K562 (cell line): ENCODE measurements around the gene WT1. TPM values are rescaled to one million over a fixed set of nuclear protein-coding genes. Genes with fewer than 3 reads are reported as not detected.

Experiments
- BACH1 ChIP-seq: fragments of 200-800 bp; sonication (Bioruptor generic); IDR thresholded peaks from 2 replicates; pipeline ENCODE4 v1.6.1; 2016; ENCODE audit warnings: missing genetic modification characterization, missing compliant biosample characterization
- GTF2A2 ChIP-seq: IDR thresholded peaks from 2 replicates; pipeline ENCODE4 v1.6.1; 2016; ENCODE audit warnings: mild to moderate bottlenecking, missing genetic modification characterization, missing compliant biosample characterization
- MAFK ChIP-seq: IDR thresholded peaks from 2 replicates; pipeline ENCODE4 v1.6.1; 2011; ENCODE audit warnings: low read length, improper control_type of control experiment
- NBN ChIP-seq: fragments of 450-650 bp; IDR thresholded peaks from 2 replicates; pipeline ENCODE4 v1.6.1; 2016; ENCODE audit warnings: low read depth, mild to moderate bottlenecking
- NR2C1 ChIP-seq, 2 experiments: fragments of 450-650 bp; IDR thresholded peaks; 2 replicates each; pipeline ENCODE4 v1.6.1; 2017; ENCODE audit warnings: mild to moderate bottlenecking in 2 of 2, antibody characterized with exemption in 1 of 2, inconsistent platforms in 1 of 2, missing compliant biosample characterization in 1 of 2, missing genetic modification characterization in 1 of 2
- NR3C1 ChIP-seq: sonication (generic); formaldehyde crosslinking; IDR thresholded peaks from 2 replicates; pipeline ENCODE4 v1.8.1; 2022; ENCODE audit warnings: missing genetic modification reagents
- SMAD1 ChIP-seq: fragments of 150-350 bp; IDR thresholded peaks from 2 replicates; pipeline ENCODE4 v1.6.1; 2014; ENCODE audit warnings: low read length, low read depth; ENCODE audit not compliant: partially characterized antibody
- polyA plus RNA-seq, 8 experiments: library from polyadenylated mRNA; depleted of rRNA in 4 of 8; stranded (reverse) in 5 of 8; unstranded in 3 of 8; fragments of >200 nt; fragmentation: Nextera tagmentation in 2 of 8; fragmentation: Illumina TruSeq in 1 of 8; extraction: Ambion mirVana in 2 of 8; extraction: Trizol in 1 of 8; gene quantifications; 2 replicates each; pipeline versions ENCODE4 v1.2.1 to v1.2.3, GENCODE V29; 2011 to 2014; ENCODE audit warnings: inconsistent platforms in 1 of 8, missing spikeins in 1 of 8
- total RNA-seq, 7 experiments: library from RNA; depleted of rRNA in 6 of 7; stranded (reverse); fragments of >200 nt in 6 of 7; fragmentation: Illumina TruSeq in 2 of 7; extraction: Trizol in 2 of 7; gene quantifications; 2 replicates each; pipeline versions ENCODE4 v1.2.1 to v1.2.3, GENCODE V29; 2011 to 2021; ENCODE audit warnings: low replicate concordance in 1 of 7
- TF ChIP-seq, protein P1 (sequence below), 3 experiments: IDR thresholded peaks in 2 of 3; conservative IDR thresholded peaks in 1 of 3; 2 replicates each; pipeline ENCODE4 v1.5.1; 2011 to 2012; ENCODE audit warnings: low read length in 3 of 3, mild to moderate bottlenecking in 3 of 3, control low read depth in 2 of 3, improper control_type of control experiment in 1 of 3, inconsistent platforms in 1 of 3, low read depth in 1 of 3, mixed read lengths in 1 of 3, moderate library complexity in 1 of 3; ENCODE audit not compliant: insufficient read depth in 2 of 3
- TF ChIP-seq, protein P2 (sequence below): sonication (generic); formaldehyde crosslinking; IDR thresholded peaks from 2 replicates; pipeline ENCODE4 v1.9.0; 2022; ENCODE audit warnings: mild to moderate bottlenecking, missing genetic modification reagents
- TF ChIP-seq, protein P3 (sequence below): sonication (generic); formaldehyde crosslinking; IDR thresholded peaks from 2 replicates; pipeline ENCODE4 v1.8.0; 2023; ENCODE audit warnings: missing genetic modification reagents, mild to moderate bottlenecking, borderline replicate concordance
- TF ChIP-seq, protein P4 (sequence below): fragments of 450-650 bp; IDR thresholded peaks from 2 replicates; pipeline ENCODE4 v1.6.1; 2018; ENCODE audit not compliant: partially characterized antibody
- TF ChIP-seq, protein P5 (sequence below), 2 experiments: fragments of 450-650 bp; IDR thresholded peaks; 2 replicates each; pipeline ENCODE4 v1.6.1; 2016

Gene WT1
- total and polyA plus RNA-seq, 9 of the 15 experiments (the other 6 are each of a cell fraction or from before 2014, with no cell fraction given) = 7.1 to 33.8 (median 19.4) TPM

DNA sequence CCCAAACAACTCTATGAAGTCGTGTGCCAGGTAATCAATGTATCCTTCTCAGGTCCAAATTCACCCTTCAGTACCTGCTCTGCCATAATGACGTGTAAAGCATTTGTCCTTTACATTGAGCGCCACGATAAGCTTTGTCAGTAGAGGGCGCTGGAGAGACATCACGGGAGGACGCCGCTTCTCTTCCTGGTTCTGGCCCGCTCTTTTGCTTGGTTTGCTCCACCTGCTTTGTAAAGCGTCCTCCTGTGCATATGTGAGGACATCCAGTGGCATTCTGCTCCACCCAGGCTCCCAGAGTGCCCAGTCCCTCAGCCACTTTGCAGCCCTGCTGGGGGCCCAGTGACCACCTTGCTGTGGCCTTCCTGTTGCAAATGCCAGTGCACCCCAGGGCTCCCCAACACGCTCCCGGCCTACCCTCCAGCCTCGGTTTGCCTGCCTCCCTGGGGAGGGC lies 61.1 kb downstream of the WT1 start (continued):
- TF ChIP-seq, protein P1, sequence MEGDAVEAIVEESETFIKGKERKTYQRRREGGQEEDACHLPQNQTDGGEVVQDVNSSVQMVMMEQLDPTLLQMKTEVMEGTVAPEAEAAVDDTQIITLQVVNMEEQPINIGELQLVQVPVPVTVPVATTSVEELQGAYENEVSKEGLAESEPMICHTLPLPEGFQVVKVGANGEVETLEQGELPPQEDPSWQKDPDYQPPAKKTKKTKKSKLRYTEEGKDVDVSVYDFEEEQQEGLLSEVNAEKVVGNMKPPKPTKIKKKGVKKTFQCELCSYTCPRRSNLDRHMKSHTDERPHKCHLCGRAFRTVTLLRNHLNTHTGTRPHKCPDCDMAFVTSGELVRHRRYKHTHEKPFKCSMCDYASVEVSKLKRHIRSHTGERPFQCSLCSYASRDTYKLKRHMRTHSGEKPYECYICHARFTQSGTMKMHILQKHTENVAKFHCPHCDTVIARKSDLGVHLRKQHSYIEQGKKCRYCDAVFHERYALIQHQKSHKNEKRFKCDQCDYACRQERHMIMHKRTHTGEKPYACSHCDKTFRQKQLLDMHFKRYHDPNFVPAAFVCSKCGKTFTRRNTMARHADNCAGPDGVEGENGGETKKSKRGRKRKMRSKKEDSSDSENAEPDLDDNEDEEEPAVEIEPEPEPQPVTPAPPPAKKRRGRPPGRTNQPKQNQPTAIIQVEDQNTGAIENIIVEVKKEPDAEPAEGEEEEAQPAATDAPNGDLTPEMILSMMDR (IDR thresholded peaks at IDR 0.05 in 2 of 3, conservative IDR thresholded peaks at IDR 0.05 in 1 of 3; ENCODE audit: insufficient read depth in 2 of 3, low read depth in 1 of 3, low read length in 3 of 3) = peak; percentile 87 to 92 (median 89)
- TF ChIP-seq MAFK (0 out of 2 replicates have a peak, but pooled peaks have one; percentile 25), GTF2A2 (tag) (no peak), BACH1 (tag) (no peak), NBN (0 out of 2 replicates have a peak, but pooled peaks have one; percentile 38), NR3C1 (no peak), NR2C1 (IDR thresholded peaks at IDR 0.05) (no peak), NR2C1 (tag; IDR thresholded peaks at IDR 0.05) (no peak), SMAD1 (no peak)
- TF ChIP-seq, protein P2, sequence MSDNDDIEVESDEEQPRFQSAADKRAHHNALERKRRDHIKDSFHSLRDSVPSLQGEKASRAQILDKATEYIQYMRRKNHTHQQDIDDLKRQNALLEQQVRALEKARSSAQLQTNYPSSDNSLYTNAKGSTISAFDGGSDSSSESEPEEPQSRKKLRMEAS = peak; percentile 81
- TF ChIP-seq, protein P3, sequence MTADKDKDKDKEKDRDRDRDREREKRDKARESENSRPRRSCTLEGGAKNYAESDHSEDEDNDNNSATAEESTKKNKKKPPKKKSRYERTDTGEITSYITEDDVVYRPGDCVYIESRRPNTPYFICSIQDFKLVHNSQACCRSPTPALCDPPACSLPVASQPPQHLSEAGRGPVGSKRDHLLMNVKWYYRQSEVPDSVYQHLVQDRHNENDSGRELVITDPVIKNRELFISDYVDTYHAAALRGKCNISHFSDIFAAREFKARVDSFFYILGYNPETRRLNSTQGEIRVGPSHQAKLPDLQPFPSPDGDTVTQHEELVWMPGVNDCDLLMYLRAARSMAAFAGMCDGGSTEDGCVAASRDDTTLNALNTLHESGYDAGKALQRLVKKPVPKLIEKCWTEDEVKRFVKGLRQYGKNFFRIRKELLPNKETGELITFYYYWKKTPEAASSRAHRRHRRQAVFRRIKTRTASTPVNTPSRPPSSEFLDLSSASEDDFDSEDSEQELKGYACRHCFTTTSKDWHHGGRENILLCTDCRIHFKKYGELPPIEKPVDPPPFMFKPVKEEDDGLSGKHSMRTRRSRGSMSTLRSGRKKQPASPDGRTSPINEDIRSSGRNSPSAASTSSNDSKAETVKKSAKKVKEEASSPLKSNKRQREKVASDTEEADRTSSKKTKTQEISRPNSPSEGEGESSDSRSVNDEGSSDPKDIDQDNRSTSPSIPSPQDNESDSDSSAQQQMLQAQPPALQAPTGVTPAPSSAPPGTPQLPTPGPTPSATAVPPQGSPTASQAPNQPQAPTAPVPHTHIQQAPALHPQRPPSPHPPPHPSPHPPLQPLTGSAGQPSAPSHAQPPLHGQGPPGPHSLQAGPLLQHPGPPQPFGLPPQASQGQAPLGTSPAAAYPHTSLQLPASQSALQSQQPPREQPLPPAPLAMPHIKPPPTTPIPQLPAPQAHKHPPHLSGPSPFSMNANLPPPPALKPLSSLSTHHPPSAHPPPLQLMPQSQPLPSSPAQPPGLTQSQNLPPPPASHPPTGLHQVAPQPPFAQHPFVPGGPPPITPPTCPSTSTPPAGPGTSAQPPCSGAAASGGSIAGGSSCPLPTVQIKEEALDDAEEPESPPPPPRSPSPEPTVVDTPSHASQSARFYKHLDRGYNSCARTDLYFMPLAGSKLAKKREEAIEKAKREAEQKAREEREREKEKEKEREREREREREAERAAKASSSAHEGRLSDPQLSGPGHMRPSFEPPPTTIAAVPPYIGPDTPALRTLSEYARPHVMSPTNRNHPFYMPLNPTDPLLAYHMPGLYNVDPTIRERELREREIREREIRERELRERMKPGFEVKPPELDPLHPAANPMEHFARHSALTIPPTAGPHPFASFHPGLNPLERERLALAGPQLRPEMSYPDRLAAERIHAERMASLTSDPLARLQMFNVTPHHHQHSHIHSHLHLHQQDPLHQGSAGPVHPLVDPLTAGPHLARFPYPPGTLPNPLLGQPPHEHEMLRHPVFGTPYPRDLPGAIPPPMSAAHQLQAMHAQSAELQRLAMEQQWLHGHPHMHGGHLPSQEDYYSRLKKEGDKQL (CRISPR knock-in tag) = no peak
- TF ChIP-seq, protein P4, sequence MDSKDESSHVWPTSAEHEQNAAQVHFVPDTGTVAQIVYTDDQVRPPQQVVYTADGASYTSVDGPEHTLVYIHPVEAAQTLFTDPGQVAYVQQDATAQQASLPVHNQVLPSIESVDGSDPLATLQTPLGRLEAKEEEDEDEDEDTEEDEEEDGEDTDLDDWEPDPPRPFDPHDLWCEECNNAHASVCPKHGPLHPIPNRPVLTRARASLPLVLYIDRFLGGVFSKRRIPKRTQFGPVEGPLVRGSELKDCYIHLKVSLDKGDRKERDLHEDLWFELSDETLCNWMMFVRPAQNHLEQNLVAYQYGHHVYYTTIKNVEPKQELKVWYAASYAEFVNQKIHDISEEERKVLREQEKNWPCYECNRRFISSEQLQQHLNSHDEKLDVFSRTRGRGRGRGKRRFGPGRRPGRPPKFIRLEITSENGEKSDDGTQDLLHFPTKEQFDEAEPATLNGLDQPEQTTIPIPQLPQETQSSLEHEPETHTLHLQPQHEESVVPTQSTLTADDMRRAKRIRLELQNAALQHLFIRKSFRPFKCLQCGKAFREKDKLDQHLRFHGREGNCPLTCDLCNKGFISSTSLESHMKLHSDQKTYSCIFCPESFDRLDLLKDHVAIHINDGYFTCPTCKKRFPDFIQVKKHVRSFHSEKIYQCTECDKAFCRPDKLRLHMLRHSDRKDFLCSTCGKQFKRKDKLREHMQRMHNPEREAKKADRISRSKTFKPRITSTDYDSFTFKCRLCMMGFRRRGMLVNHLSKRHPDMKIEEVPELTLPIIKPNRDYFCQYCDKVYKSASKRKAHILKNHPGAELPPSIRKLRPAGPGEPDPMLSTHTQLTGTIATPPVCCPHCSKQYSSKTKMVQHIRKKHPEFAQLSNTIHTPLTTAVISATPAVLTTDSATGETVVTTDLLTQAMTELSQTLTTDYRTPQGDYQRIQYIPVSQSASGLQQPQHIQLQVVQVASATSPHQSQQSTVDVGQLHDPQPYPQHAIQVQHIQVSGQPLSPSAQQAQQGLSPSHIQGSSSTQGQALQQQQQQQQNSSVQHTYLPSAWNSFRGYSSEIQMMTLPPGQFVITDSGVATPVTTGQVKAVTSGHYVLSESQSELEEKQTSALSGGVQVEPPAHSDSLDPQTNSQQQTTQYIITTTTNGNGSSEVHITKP = peak; percentile 69
- TF ChIP-seq, protein P5, sequence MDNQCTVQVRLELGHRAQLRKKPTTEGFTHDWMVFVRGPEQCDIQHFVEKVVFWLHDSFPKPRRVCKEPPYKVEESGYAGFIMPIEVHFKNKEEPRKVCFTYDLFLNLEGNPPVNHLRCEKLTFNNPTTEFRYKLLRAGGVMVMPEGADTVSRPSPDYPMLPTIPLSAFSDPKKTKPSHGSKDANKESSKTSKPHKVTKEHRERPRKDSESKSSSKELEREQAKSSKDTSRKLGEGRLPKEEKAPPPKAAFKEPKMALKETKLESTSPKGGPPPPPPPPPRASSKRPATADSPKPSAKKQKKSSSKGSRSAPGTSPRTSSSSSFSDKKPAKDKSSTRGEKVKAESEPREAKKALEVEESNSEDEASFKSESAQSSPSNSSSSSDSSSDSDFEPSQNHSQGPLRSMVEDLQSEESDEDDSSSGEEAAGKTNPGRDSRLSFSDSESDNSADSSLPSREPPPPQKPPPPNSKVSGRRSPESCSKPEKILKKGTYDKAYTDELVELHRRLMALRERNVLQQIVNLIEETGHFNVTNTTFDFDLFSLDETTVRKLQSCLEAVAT (IDR thresholded peaks at IDR 0.05) = no peak
